Stimulated activated CD8-positive, alpha-beta memory T cell treated with anti-CD3 and anti-CD28 coated beads, Interleukin-15, amount 100 ng/mL, for 48 hours (primary cell): Measurements from ENCODE around the gene EMD.

Experiments used
- DNase-seq, 2 donors: peaks; one replicate each; pipeline ENCODE4 v3.0.0-alpha.2; 2020; ENCODE audit warnings: low read depth in 2 of 2

EMD gene

GRCh38 chrX:154419189-154419588 is 40.1 kb downstream of the EMD start:
- DNase-seq, result no peak

- DNase-seq, result no peak
Observed at GRCh38 chrX:154419688-154420401, 40.8 kb downstream of the EMD start.

GRCh38 chrX:154420402-154420756 is 41.3 kb downstream of the EMD start:
- no peak for DNase-seq

- no peak for DNase-seq
Observed at GRCh38 chrX:154426916-154427770, 48.0 kb downstream of the EMD start.

GRCh38 chrX:154428176-154429171 is 49.4 kb downstream of the EMD start, which contains the start of gene ATP6AP1:
Gene ATP6AP1 (plus strand): TSS chrX:154428677. CDS start chrX:154428693, 16 bp downstream.
- DNase-seq, result peak; percentile 83 to 86

- no peak for DNase-seq
Observed at GRCh38 chrX:154429711-154430110, 50.6 kb downstream of the EMD start.

GRCh38 chrX:154430479-154430878 is 51.4 kb downstream of the EMD start:
- DNase-seq, result no peak

GRCh38 chrX:154430916-154431315 is 51.8 kb downstream of the EMD start:
- DNase-seq, result no peak
